H1 (cell line): ENCODE data around the gene PANX3. TPM values are rescaled to one million over a fixed set of nuclear protein-coding genes. Genes with fewer than 3 reads are reported as not detected.

Source experiments
- CTCF ChIA-PET: fragments of 300-600 bp; sonication (Branson Sonifier 250); formaldehyde crosslinking; loops from one replicate; lab custom pipeline; 2021; ENCODE audit not compliant: partially characterized antibody; lab: Charles Lee
- POLR2A ChIA-PET: fragments of 300-600 bp; sonication (Branson Sonifier 250); formaldehyde crosslinking; loops from one replicate; lab custom pipeline; 2021; ENCODE audit warnings: inconsistent platforms; ENCODE audit not compliant: partially characterized antibody; lab: Charles Lee
- DNase-seq, 2 experiments: peaks; one replicate each; pipeline versions ENCODE4 v3.0.0 to v3.0.0-alpha.2; 2010 to 2022; ENCODE audit warnings: low spot score in 2 of 2, low read depth in 1 of 2, mixed read lengths in 1 of 2
- FAIRE-seq: peaks from 2 replicates; lab custom pipeline; 2011; peaks lifted over from hg19 to GRCh38; lab: Jason Lieb, UNC
- H2AFZ ChIP-seq: 2 replicates; pipeline ENCODE4 v1.8.1; 2012; ENCODE audit warnings: low read length, inconsistent platforms
- H2AK5ac ChIP-seq: 2 replicates; pipeline ENCODE4 v1.6.1; 2013; ENCODE audit warnings: low read depth, low read length
- H2BK120ac ChIP-seq: replicated peaks from 2 replicates; pipeline ENCODE3; 2013; ENCODE audit warnings: low read depth, low read length, inconsistent platforms
- H2BK12ac ChIP-seq: 2 replicates; pipeline ENCODE4 v1.6.1; 2013; ENCODE audit warnings: low read depth, low read length
- H2BK15ac ChIP-seq: 2 replicates; pipeline ENCODE4 v1.6.1; 2013; ENCODE audit warnings: low read length
- H2BK20ac ChIP-seq: 2 replicates; pipeline ENCODE4 v1.6.1; 2013; ENCODE audit warnings: low read length
- H2BK5ac ChIP-seq: 2 replicates; pipeline ENCODE4 v1.6.1; 2013; ENCODE audit warnings: low read depth, low read length
- H3K14ac ChIP-seq: 2 replicates; pipeline ENCODE4 v1.6.1; 2013; ENCODE audit warnings: inconsistent platforms; ENCODE audit not compliant: insufficient read length
- H3K18ac ChIP-seq: 2 replicates; pipeline ENCODE4 v1.6.1; 2013; ENCODE audit warnings: low read length; ENCODE audit errors: extremely low read depth
- H3K23ac ChIP-seq: 2 replicates; pipeline ENCODE4 v1.6.1; 2013; ENCODE audit warnings: inconsistent platforms; ENCODE audit not compliant: insufficient read length
- H3K23me2 ChIP-seq: 2 replicates; pipeline ENCODE4 v1.6.1; 2013; ENCODE audit warnings: low read depth, low read length
- H3K27ac ChIP-seq: 2 replicates; pipeline ENCODE4 v1.6.1; 2011; ENCODE audit warnings: low read depth, low read length, inconsistent platforms
- H3K27me3 ChIP-seq, 4 experiments: replicated peaks in 1 of 4; 1 replicate in 1 of 4; 2 replicates in 3 of 4; pipeline versions ENCODE4 v1.6.1 to v1.8.1; 2011 to 2013; ENCODE audit warnings: low read length in 3 of 4, mild to moderate bottlenecking in 3 of 4, inconsistent platforms in 2 of 4, mixed read lengths in 2 of 4, moderate library complexity in 1 of 4; ENCODE audit not compliant: control insufficient read depth in 3 of 4, insufficient read depth in 3 of 4; ENCODE audit errors: extremely low read depth in 1 of 4
- H3K36me3 ChIP-seq, 4 experiments: 2 replicates each; pipeline versions ENCODE4 v1.6.1 to v1.8.1; 2011 to 2013; ENCODE audit warnings: mild to moderate bottlenecking in 4 of 4, low read length in 3 of 4, moderate library complexity in 2 of 4, control low read depth in 1 of 4, inconsistent platforms in 1 of 4; ENCODE audit not compliant: insufficient read depth in 4 of 4, control insufficient read depth in 2 of 4
- H3K4ac ChIP-seq: replicated peaks from 2 replicates; pipeline ENCODE3; 2013; ENCODE audit warnings: low read length, low read depth, mixed read lengths, inconsistent platforms; ENCODE audit not compliant: insufficient read length
- H3K4me1 ChIP-seq, 4 experiments: replicated peaks in 1 of 4; 1 replicate in 1 of 4; 2 replicates in 3 of 4; pipeline versions ENCODE4 v1.6.1 to v1.8.1; 2011 to 2013; ENCODE audit warnings: low read length in 3 of 4, inconsistent platforms in 2 of 4, mixed read lengths in 1 of 4; ENCODE audit not compliant: insufficient read depth in 4 of 4, control insufficient read depth in 3 of 4
- H3K4me2 ChIP-seq, 2 experiments: 2 replicates each; pipeline versions ENCODE4 v1.6.1 to v1.8.1; 2011 to 2013; ENCODE audit warnings: low read depth in 2 of 2, low read length in 2 of 2, control low read depth in 1 of 2, inconsistent platforms in 1 of 2, mild to moderate bottlenecking in 1 of 2; ENCODE audit not compliant: insufficient read depth in 1 of 2
- H3K4me3 ChIP-seq, 4 experiments: fragments of 200-600, 300-600 bp in 1 of 4; sonication (generic), shearing (Covaris generic), sonication (Bioruptor Twin) in 1 of 4; 2 replicates each; pipeline versions ENCODE4 v1.5.1 to v1.8.1; 2011 to 2016; ENCODE audit warnings: low read length in 4 of 4, low read depth in 3 of 4, control low read depth in 2 of 4, inconsistent platforms in 2 of 4, mild to moderate bottlenecking in 2 of 4, mixed read lengths in 1 of 4, moderate library complexity in 1 of 4; ENCODE audit not compliant: insufficient read depth in 2 of 4; ENCODE audit errors: extremely low read depth in 1 of 4
- H3K56ac ChIP-seq: replicated peaks from 2 replicates; pipeline ENCODE3; 2013; ENCODE audit warnings: low read depth, mild to moderate bottlenecking, mixed read lengths, low read length, inconsistent platforms; ENCODE audit not compliant: insufficient read length
- H3K79me1 ChIP-seq: 2 replicates; pipeline ENCODE4 v1.6.1; 2013; ENCODE audit warnings: low read depth, low read length, control low read depth
- H3K79me2 ChIP-seq, 2 experiments: 2 replicates each; pipeline versions ENCODE4 v1.6.1 to v1.8.1; 2012 to 2013; ENCODE audit warnings: low read length in 2 of 2, mild to moderate bottlenecking in 2 of 2, inconsistent platforms in 1 of 2; ENCODE audit not compliant: insufficient read depth in 2 of 2, control insufficient read depth in 1 of 2
- H3K9ac ChIP-seq, 4 experiments: replicated peaks in 1 of 4; 1 replicate in 1 of 4; 2 replicates in 3 of 4; pipeline versions ENCODE4 v1.6.1 to v1.8.1; 2011 to 2013; ENCODE audit warnings: low read depth in 3 of 4, low read length in 3 of 4, control low read depth in 2 of 4, mild to moderate bottlenecking in 2 of 4, moderate library complexity in 2 of 4, inconsistent platforms in 1 of 4; ENCODE audit errors: extremely low read depth in 1 of 4
- H3K9me3 ChIP-seq, 2 experiments: 2 replicates each; pipeline versions ENCODE4 v1.6.1 to v1.8.1; 2012 to 2013; ENCODE audit warnings: mild to moderate bottlenecking in 2 of 2, moderate library complexity in 2 of 2, control low read depth in 1 of 2, inconsistent platforms in 1 of 2, low read depth in 1 of 2, low read length in 1 of 2, mixed read lengths in 1 of 2; ENCODE audit not compliant: insufficient read depth in 2 of 2
- H4K20me1 ChIP-seq, 2 experiments: replicated peaks in 1 of 2; 2 replicates each; pipeline versions ENCODE3 to v1.8.1; 2011 to 2013; ENCODE audit warnings: inconsistent platforms in 2 of 2, low read length in 2 of 2, mild to moderate bottlenecking in 1 of 2; ENCODE audit not compliant: insufficient read depth in 2 of 2, control insufficient read depth in 1 of 2
- H4K5ac ChIP-seq: 2 replicates; pipeline ENCODE4 v1.6.1; 2013; ENCODE audit warnings: low read length, low read depth, mixed read lengths, inconsistent platforms; ENCODE audit not compliant: insufficient read length
- H4K8ac ChIP-seq: 2 replicates; pipeline ENCODE4 v1.8.0; 2013; ENCODE audit warnings: mild to moderate bottlenecking, moderate library complexity, low read length, inconsistent platforms; ENCODE audit not compliant: insufficient read depth; ENCODE audit errors: extremely low read depth
- H4K91ac ChIP-seq: replicated peaks from 2 replicates; pipeline ENCODE3; 2013; ENCODE audit warnings: low read length, mixed read lengths, inconsistent platforms; ENCODE audit not compliant: insufficient read length
- EGR1 ChIP-seq: IDR thresholded peaks from 2 replicates; pipeline ENCODE4 v1.6.1; 2011; ENCODE audit warnings: low read depth, low read length, borderline replicate concordance
- MAFK ChIP-seq: IDR thresholded peaks from 2 replicates; pipeline ENCODE4 v1.6.1; 2012; ENCODE audit warnings: low read depth, mild to moderate bottlenecking, improper control_type of control experiment, low read length
- WGBS, 2 experiments: shearing (Covaris generic) in 1 of 2; methylation state at CpG; one replicate each; pipeline versions ENCODE4 v1.1.6 to v1.1.7; 2013 to 2015; ENCODE audit warnings: low lambda C conversion rate in 2 of 2, mixed read lengths in 2 of 2, inconsistent platforms in 1 of 2, low coverage in 1 of 2, missing lambda C conversion rate in 1 of 2; ENCODE audit not compliant: insufficient replicate concordance in 2 of 2, insufficient coverage in 1 of 2, insufficient read length in 1 of 2; ENCODE audit errors: extremely low coverage in 1 of 2, missing lambda C conversion rate in 1 of 2; 5-methylcytosine and 5-hydroxymethylcytosine counted together
- polyA plus RNA-seq, 7 experiments: library from polyadenylated mRNA; depleted of rRNA in 3 of 7; stranded (reverse) in 5 of 7; unstranded in 2 of 7; fragments of >200 nt in 5 of 7; fragments of 200-250 nt in 2 of 7; gene quantifications; 1 replicate in 5 of 7; 2 replicates in 1 of 7; 4 replicates in 1 of 7; pipeline versions ENCODE4 v1.2.1 to v1.2.3, GENCODE V29; 2011 to 2013; ENCODE audit warnings: missing spikeins in 2 of 7, mixed read lengths in 2 of 7
- total RNA-seq: library from RNA; stranded (reverse); fragmentation: NEBNext Ultra II Directional; extraction: Animal tissue kit (Norgen Biotek cat#: 25700); gene quantifications from 2 replicates; pipeline ENCODE4 v1.2.1, GENCODE V29; 2021

The PANX3 gene
- total and polyA plus RNA-seq, 2 of the 8 experiments (the other 6 are each of a cell fraction or from before 2014, with no cell fraction given), result not detected

GRCh38 chr11:124612567-124613246, 1.5 kb downstream of the PANX3 start:
- Histone ChIP-seq H4K91ac (no peak overlapping the region), H2BK5ac (no peak overlapping the region), H2BK20ac (no peak overlapping the region), H3K56ac (no peak overlapping the region), H3K79me2 (no peaks in the 10 kb centered on the region), H3K18ac (no peak overlapping the region), H3K27me3 (no peaks in the 10 kb centered on the region), H2AFZ (peak overlapping the region; percentile 18; the same call in 1 of the 2 replicates), H3K4me2 (no peak overlapping the region), H2AK5ac (no peak overlapping the region), H3K36me3 (no peaks in the 10 kb centered on the region), H3K23ac (no peak overlapping the region), H3K23me2 (no peaks in the 10 kb centered on the region), H2BK15ac (no peak overlapping the region), H3K4me1 (no peaks in the 10 kb centered on the region), H3K79me1 (no peaks in the 10 kb centered on the region), H4K20me1 (no peaks in the 10 kb centered on the region), H3K14ac (no peak overlapping the region), H3K4me3 (no peak overlapping the region), H3K9ac (no peak overlapping the region), H3K4ac (no peak overlapping the region), H2BK12ac (no peak overlapping the region), H3K9me3 (no peaks in the 10 kb centered on the region), H3K27ac (no peak overlapping the region), H4K5ac (no peak overlapping the region), H4K8ac (no peak overlapping the region), H2BK120ac (no peak overlapping the region)
- POLR2A ChIA-PET, result interaction anchor here (0.9 kb wide), 1 partner anchor 10 kb away, joined by 3 read pairs; the partner anchor contains the start of gene TBRG1
- DNase-seq (no peak), FAIRE-seq (no peak)
- no peak for TF ChIP-seq EGR1
- TF ChIP-seq MAFK, result peak; percentile 73
- CTCF ChIA-PET, result interaction anchor here (1.2 to 1.8 kb wide), 3 partner anchors 10 to 197 kb away, joined by 3 to 7 read pairs (median 3); partner anchors contain the start of gene TBRG1
- WGBS, 2 experiments, result 92% methylated on average over 10 of the region's 10 CpGs; no CpG with 5 or more reads in 1 of the 2 experiments
